HEK293T (cell line): Measurements from ENCODE around the gene CCDC138.

ENCODE experiments used
- CTCF ChIA-PET: fragments of 350-600 bp; formaldehyde crosslinking; extraction: SDS; loops from one replicate; lab custom pipeline; 2021; ENCODE audit warnings: antibody characterized with exemption, inconsistent platforms; lab: Yijun Ruan, JAX
- POLR2A ChIA-PET: fragments of 350-600 bp; formaldehyde crosslinking; extraction: SDS; loops from one replicate; lab custom pipeline; 2020; ENCODE audit warnings: antibody characterized with exemption, inconsistent platforms; lab: Yijun Ruan, JAX
- DNase-seq: peaks from one replicate; pipeline ENCODE4 v3.0.0; 2012; ENCODE audit warnings: mixed read lengths; ENCODE audit errors: extremely low spot score
- ARNT ChIP-seq: fragments of 450-650 bp; IDR thresholded peaks from 2 replicates; pipeline ENCODE4 v1.6.1; 2017; ENCODE audit warnings: mild to moderate bottlenecking
- BHLHE40 ChIP-seq: fragments of 450-650 bp; IDR thresholded peaks from 2 replicates; pipeline ENCODE4 v1.6.1; 2016; ENCODE audit warnings: mild to moderate bottlenecking, moderate library complexity, borderline replicate concordance
- CTBP1 ChIP-seq: fragments of 450-650 bp; IDR thresholded peaks from 2 replicates; pipeline ENCODE4 v1.6.1; 2016; ENCODE audit warnings: borderline replicate concordance
- ELF4 ChIP-seq: fragments of 450-650 bp; IDR thresholded peaks from 2 replicates; pipeline ENCODE4 v1.6.1; 2017; ENCODE audit warnings: antibody characterized with exemption
- FOXA1 ChIP-seq: fragments of 450-650 bp; IDR thresholded peaks from 2 replicates; pipeline ENCODE4 v1.6.1; 2016; ENCODE audit warnings: mild to moderate bottlenecking
- FOXK2 ChIP-seq: fragments of 450-650 bp; IDR thresholded peaks from 2 replicates; pipeline ENCODE4 v1.6.1; 2016; ENCODE audit warnings: mild to moderate bottlenecking
- FOXM1 ChIP-seq: fragments of 450-650 bp; IDR thresholded peaks from 2 replicates; pipeline ENCODE4 v1.6.1; 2017; ENCODE audit warnings: mild to moderate bottlenecking, borderline replicate concordance
- HDGF ChIP-seq: fragments of 450-650 bp; IDR thresholded peaks from 2 replicates; pipeline ENCODE4 v1.6.1; 2017; ENCODE audit warnings: antibody characterized with exemption, borderline replicate concordance
- L3MBTL2 ChIP-seq: fragments of 450-650 bp; conservative IDR thresholded peaks from 2 replicates; pipeline ENCODE4 v1.6.1; 2016; ENCODE audit warnings: mild to moderate bottlenecking
- LEF1 ChIP-seq: fragments of 450-650 bp; IDR thresholded peaks from 2 replicates; pipeline ENCODE4 v1.6.1; 2017; ENCODE audit warnings: mild to moderate bottlenecking, borderline replicate concordance
- NFRKB ChIP-seq: fragments of 450-650 bp; IDR thresholded peaks from 2 replicates; pipeline ENCODE4 v1.6.1; 2016; ENCODE audit warnings: mild to moderate bottlenecking, moderate library complexity
- PKNOX1 ChIP-seq: fragments of 450-650 bp; IDR thresholded peaks from 2 replicates; pipeline ENCODE4 v1.6.1; 2016
- SP1 ChIP-seq: fragments of 450-650 bp; IDR thresholded peaks from 2 replicates; pipeline ENCODE4 v1.6.1; 2017
- SUZ12 ChIP-seq: fragments of 450-650 bp; IDR thresholded peaks from 2 replicates; pipeline ENCODE4 v1.6.1; 2016; ENCODE audit warnings: mild to moderate bottlenecking
- TARDBP ChIP-seq: fragments of 450-650 bp; IDR thresholded peaks from 2 replicates; pipeline ENCODE4 v1.6.1; 2016
- ZNF384 ChIP-seq: fragments of 450-650 bp; IDR thresholded peaks from 2 replicates; pipeline ENCODE4 v1.6.1; 2016

Gene CCDC138

DNA sequence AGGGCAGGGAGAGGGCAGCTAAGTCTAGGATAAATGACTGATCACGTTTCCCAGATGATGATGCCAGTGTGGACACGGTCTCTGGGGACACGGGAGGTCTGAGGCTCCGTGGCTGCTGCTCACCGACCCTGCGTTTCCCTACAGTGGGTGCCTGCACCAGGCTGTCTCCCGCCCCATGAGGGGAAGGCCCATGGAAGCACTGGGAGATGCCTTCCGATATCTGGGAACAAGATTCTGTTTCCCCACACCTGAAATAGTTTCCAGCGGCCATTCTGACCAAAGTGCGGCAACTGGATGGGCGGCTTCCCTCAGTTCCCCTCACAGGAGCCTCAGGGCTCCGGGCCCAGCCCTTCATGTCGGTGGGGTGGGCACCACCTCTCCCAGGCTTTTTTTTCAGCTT is 119.3 kb downstream of the CCDC138 start:
- ChIA-PET POLR2A (no interaction called here), CTCF (no interaction called here)
- DNase-seq = no peak
- TF ChIP-seq NFRKB (no peak), TARDBP (no peak), FOXA1 (no peak), PKNOX1 (no peak), BHLHE40 (no peak), LEF1 (no peak), L3MBTL2 (no peak), FOXM1 (no peak), ELF4 (no peak), FOXK2 (no peak), ARNT (no peak), ZNF384 (no peak), CTBP1 (no peak), HDGF (no peak)

DNA sequence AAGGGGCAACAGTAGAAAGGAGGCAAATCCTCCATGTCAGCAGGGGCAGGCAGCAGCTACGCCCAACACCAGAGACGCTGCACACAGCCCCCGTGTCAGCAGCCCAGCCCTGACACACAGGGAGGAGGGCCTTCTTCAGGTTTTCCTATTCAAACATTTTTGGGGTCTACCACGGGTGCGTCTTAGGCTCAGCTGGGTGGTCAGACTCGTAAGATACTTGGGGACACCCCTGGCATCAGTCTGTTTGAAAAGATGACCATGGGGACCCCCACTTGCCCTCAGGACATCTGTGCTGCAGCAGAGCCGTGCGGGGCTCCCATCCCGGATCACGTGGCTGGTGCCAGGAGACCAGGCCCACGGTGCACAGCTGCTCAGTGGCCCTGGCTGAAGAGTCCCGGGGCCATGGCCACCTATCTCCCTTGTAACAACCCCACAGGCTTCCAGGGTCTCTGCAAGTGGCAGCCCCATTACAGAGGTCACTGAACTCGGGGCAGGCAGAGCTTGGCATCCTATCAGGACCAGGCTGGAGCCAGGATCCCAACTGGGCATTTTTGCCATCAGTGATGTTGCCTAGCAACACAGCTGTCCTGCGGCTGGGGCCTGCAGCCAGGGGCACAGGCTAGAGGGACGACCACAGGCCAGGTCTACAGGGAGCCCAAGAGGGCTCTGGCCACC is 120.0 kb downstream of the CCDC138 start:
- ChIA-PET CTCF (no interaction called here), POLR2A (no interaction called here)
- TF ChIP-seq FOXM1 (no peak), TARDBP (no peak), FOXK2 (no peak), LEF1 (no peak), CTBP1 (no peak), FOXA1 (no peak), NFRKB (no peak), SP1 (no peak), HDGF (no peak), SUZ12 (no peak), ELF4 (no peak)
- DNase-seq = no peak

GRCh38 chr2:108907822-108908712 is 121.5 kb downstream of the CCDC138 start:
- DNase-seq = no peak
- ChIA-PET POLR2A (no interaction called here), CTCF (no interaction called here)
- no peak for TF ChIP-seq HDGF
- no peak for TF ChIP-seq NFRKB
- no peak for TF ChIP-seq L3MBTL2
- TF ChIP-seq ARNT = no peak
- no peak for TF ChIP-seq LEF1
- no peak for TF ChIP-seq TARDBP
- no peak for TF ChIP-seq ELF4
- no peak for TF ChIP-seq FOXK2
- no peak for TF ChIP-seq SP1
- TF ChIP-seq SUZ12 = no peak
- TF ChIP-seq CTBP1 = no peak
- TF ChIP-seq PKNOX1 = no peak
- no peak for TF ChIP-seq BHLHE40
- no peak for TF ChIP-seq FOXA1

- DNase-seq = no peak
- POLR2A ChIA-PET = no interaction called here
- TF ChIP-seq FOXA1 (no peak), SUZ12 (no peak), FOXK2 (no peak), HDGF (no peak), SP1 (no peak), CTBP1 (no peak), ZNF384 (no peak), ARNT (no peak), BHLHE40 (no peak), FOXM1 (no peak)
- CTCF ChIA-PET = no interaction called here
Observed at GRCh38 chr2:108908713-108909070, 122.1 kb downstream of the CCDC138 start.

DNA sequence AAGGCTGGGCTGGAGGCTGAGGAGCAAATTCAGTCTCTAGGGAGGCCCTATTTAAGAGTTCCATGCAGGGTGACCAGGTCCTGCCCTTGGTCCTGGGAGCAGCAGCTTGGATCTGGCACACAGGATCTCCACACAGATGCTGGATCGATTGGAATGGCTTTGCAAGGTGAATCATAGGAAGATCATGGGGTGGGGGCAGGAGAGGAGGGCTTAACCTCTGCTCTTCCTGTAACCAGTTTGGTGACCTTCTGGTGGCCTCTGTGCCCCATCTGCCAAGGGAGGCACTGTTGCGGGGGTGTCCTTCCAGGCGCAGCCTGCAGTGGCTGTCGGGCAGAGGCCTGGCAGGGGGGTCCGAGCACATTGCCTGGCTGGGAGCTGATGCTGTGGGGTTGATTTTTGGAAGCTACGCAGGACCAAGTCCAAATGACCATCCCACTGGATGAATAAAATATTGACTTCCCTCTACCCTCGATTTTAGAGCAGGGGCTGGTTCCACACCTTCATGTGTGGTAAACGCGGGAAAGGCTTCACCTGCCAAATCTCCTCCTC is 122.8 kb downstream of the CCDC138 start:
- DNase-seq = no peak
- ChIA-PET CTCF (no interaction called here), POLR2A (no interaction called here)
- no peak for TF ChIP-seq HDGF
- no peak for TF ChIP-seq TARDBP
- no peak for TF ChIP-seq CTBP1
- no peak for TF ChIP-seq L3MBTL2

DNA sequence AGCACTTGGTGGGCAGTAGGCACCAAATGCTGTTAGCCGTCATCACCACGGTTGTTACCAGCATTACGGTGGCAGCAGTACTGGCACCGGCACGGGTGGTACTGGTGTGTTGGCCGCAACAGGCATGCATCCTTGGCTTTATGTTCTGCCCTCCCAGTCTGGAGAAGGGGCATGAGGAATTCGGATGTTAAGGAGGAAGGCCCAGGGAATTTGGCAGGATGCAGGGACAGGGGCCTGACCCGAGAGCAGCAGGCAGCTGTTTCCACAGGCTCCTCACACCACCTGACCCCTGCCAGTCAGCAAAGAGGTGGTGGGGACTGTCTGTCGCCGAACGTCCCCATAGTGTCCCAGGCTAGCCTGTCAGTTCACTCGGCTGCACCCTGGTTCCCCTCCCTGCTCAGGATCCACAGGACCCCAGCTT is 123.5 kb downstream of the CCDC138 start:
- no peak for DNase-seq
- POLR2A ChIA-PET = no interaction called here
- TF ChIP-seq SUZ12 = no peak
- no peak for TF ChIP-seq ZNF384
- TF ChIP-seq LEF1 = no peak
- TF ChIP-seq TARDBP = no peak
- no peak for TF ChIP-seq FOXA1
- no peak for TF ChIP-seq FOXK2
- TF ChIP-seq ARNT = no peak
- no peak for TF ChIP-seq FOXM1
- no peak for TF ChIP-seq ELF4
- no peak for TF ChIP-seq L3MBTL2
- TF ChIP-seq NFRKB = no peak
- TF ChIP-seq BHLHE40 = no peak
- TF ChIP-seq CTBP1 = no peak
- no peak for TF ChIP-seq HDGF
- TF ChIP-seq PKNOX1 = no peak
- no peak for TF ChIP-seq SP1
- CTCF ChIA-PET = no interaction called here
